Naive thymus-derived CD4-positive, alpha-beta T cell (primary cell): Measurements from ENCODE around the gene GDPD5. TPM values are rescaled to one million over a fixed set of nuclear protein-coding genes. Genes with fewer than 3 reads are reported as not detected.

ENCODE experiments used
- ATAC-seq: fragments of 150-1000 bp; cut with Tn5 transposase; 2 replicates; pipeline ENCODE4 v1.10.0; 2021; ENCODE audit warnings: mild to moderate bottlenecking, moderate library complexity
- CTCF ChIA-PET: fragments of 350-600 bp; sonication (Branson Sonifier 250); formaldehyde crosslinking; loops from one replicate; lab custom pipeline; 2021; ENCODE audit warnings: antibody characterized with exemption; lab: Charles Lee
- POLR2A ChIA-PET: fragments of 350-600 bp; sonication (Branson Sonifier 250); formaldehyde crosslinking; loops from one replicate; lab custom pipeline; 2021; ENCODE audit warnings: antibody characterized with exemption, inconsistent platforms; lab: Charles Lee
- DNase-seq, 9 donors: peaks; one replicate each; pipeline versions ENCODE4 v3.0.0 to v3.0.0-alpha.2; 2020 to 2022; ENCODE audit warnings: mixed read lengths in 1 of 9
- H3K27ac ChIP-seq: one replicate; pipeline ENCODE4 v1.7.0; 2013; ENCODE audit warnings: mild to moderate bottlenecking, low read depth, low read length, moderate library complexity
- H3K27me3 ChIP-seq, 2 donors: one replicate each; pipeline ENCODE4 v1.7.0; 2013; ENCODE audit warnings: low read length in 2 of 2, mild to moderate bottlenecking in 2 of 2, moderate library complexity in 2 of 2; ENCODE audit not compliant: control insufficient read depth in 2 of 2, insufficient read depth in 2 of 2
- H3K36me3 ChIP-seq, 3 experiments: 1 replicate in 2 of 3; 2 replicates in 1 of 3; pipeline ENCODE4 v1.7.0; 2013; ENCODE audit warnings: low read length in 3 of 3, mild to moderate bottlenecking in 3 of 3, moderate library complexity in 1 of 3; ENCODE audit not compliant: insufficient read depth in 3 of 3, control insufficient read depth in 2 of 3
- H3K4me1 ChIP-seq, 2 donors: one replicate each; pipeline ENCODE4 v1.7.0; 2013; ENCODE audit warnings: low read length in 2 of 2, mild to moderate bottlenecking in 2 of 2, moderate library complexity in 1 of 2; ENCODE audit not compliant: control insufficient read depth in 2 of 2, insufficient read depth in 2 of 2
- H3K4me3 ChIP-seq: 2 replicates; pipeline ENCODE4 v1.7.0; 2013; ENCODE audit warnings: mild to moderate bottlenecking, low read length
- H3K9me3 ChIP-seq, 3 experiments: 1 replicate in 2 of 3; 2 replicates in 1 of 3; pipeline ENCODE4 v1.7.0; 2013; ENCODE audit warnings: low read length in 3 of 3; ENCODE audit not compliant: control insufficient read depth in 2 of 3
- H3K27ac Mint-ChIP-seq, 9 donors: one replicate each; pipeline ENCODE4 v1.8.0; 2020 to 2022; ENCODE audit warnings: mixed read lengths in 9 of 9, mild to moderate bottlenecking in 8 of 9, moderate library complexity in 5 of 9, inconsistent platforms in 2 of 9
- H3K27me3 Mint-ChIP-seq, 5 donors: one replicate each; pipeline ENCODE4 v1.8.0; 2021 to 2022; ENCODE audit warnings: mixed read lengths in 5 of 5, mild to moderate bottlenecking in 1 of 5
- H3K36me3 Mint-ChIP-seq, 5 donors: one replicate each; pipeline ENCODE4 v1.8.0; 2020 to 2022; ENCODE audit warnings: mixed read lengths in 5 of 5, mild to moderate bottlenecking in 3 of 5, inconsistent platforms in 1 of 5
- H3K4me1 Mint-ChIP-seq, 7 donors: one replicate each; pipeline ENCODE4 v1.8.0; 2020 to 2022; ENCODE audit warnings: mixed read lengths in 7 of 7, mild to moderate bottlenecking in 3 of 7, inconsistent platforms in 1 of 7
- H3K4me3 Mint-ChIP-seq, 10 donors: one replicate each; pipeline ENCODE4 v1.8.0; 2020 to 2022; ENCODE audit warnings: mild to moderate bottlenecking in 10 of 10, mixed read lengths in 10 of 10, moderate library complexity in 6 of 10, inconsistent platforms in 2 of 10
- H3K9me3 Mint-ChIP-seq, 11 donors: one replicate each; pipeline ENCODE4 v1.8.0; 2020 to 2022; ENCODE audit warnings: mixed read lengths in 11 of 11, mild to moderate bottlenecking in 4 of 11, inconsistent platforms in 1 of 11, moderate library complexity in 1 of 11
- intact Hi-C, 2 donors: fragments of 100-400 bp; cut with micrococcal nuclease; formaldehyde crosslinking; loops; one replicate each; pipeline ENCODE4 v1.15.1; 2023
- polyA plus RNA-seq, 2 donors: library from polyadenylated mRNA; unstranded; fragments of 300-500 nt; fragmentation: Illumina TruSeq; gene quantifications; one replicate each; pipeline ENCODE4 v1.2.3, GENCODE V29; 2021
- total RNA-seq, 6 experiments: library from RNA in 5 of 6; stranded (reverse) in 5 of 6; gene quantifications; 1 replicate in 5 of 6; 2 replicates in 1 of 6; pipeline ENCODE4 v1.2.3 and lab custom pipeline; 2021 to 2026

GDPD5 gene
- total and polyA plus RNA-seq, 7 experiments from 2014 or later, result 3.9 to 50.3 (median 21.1) TPM

- H3K36me3 ChIP-seq, result no peaks in the 10 kb centered on the region
- ATAC-seq (no peak), DNase-seq (no peak)
- intact Hi-C loops, result loop anchor here (1.0 kb wide), 3 partner anchors 30 to 159 kb away; no protein-coding TSS in a partner anchor
- peaks cover 0 to 7% (median 0%) of the 10 kb centered on the region in 7 donors for H3K4me1 Mint-ChIP-seq
- H3K36me3 Mint-ChIP-seq, result no peaks in the 10 kb centered on the region
- peaks cover 0 to 3% (median 0%) of the 10 kb centered on the region in 11 donors for H3K9me3 Mint-ChIP-seq
- no peak overlapping the region for H3K4me3 ChIP-seq
- CTCF ChIA-PET, result no interaction called here
- H3K4me3 Mint-ChIP-seq, result no peak overlapping the region
- POLR2A ChIA-PET, result no interaction called here
- H3K27ac Mint-ChIP-seq, result no peak overlapping the region
- peaks cover 0 to 4% (median 3%) of the 10 kb centered on the region in 5 donors for H3K27me3 Mint-ChIP-seq
- H3K27me3 ChIP-seq, result no peaks in the 10 kb centered on the region
- H3K27ac ChIP-seq, result no peak overlapping the region
- H3K9me3 ChIP-seq, result no peaks in the 10 kb centered on the region
- H3K4me1 ChIP-seq, result no peaks in the 10 kb centered on the region
These were observed 21.4 kb upstream of the GDPD5 start for GRCh38 chr11:75547177-75547576.

GRCh38 chr11:75543806-75544205 lies 18.1 kb upstream of the GDPD5 start:
- Histone ChIP-seq H3K27me3 (no peaks in the 10 kb centered on the region), H3K9me3 (no peaks in the 10 kb centered on the region), H3K4me1 (no peaks in the 10 kb centered on the region), H3K27ac (no peak overlapping the region), H3K4me3 (no peak overlapping the region), H3K36me3 (no peaks in the 10 kb centered on the region)
- intact Hi-C loops, result no loop called here
- Mint-ChIP-seq H3K4me1 (peaks cover 0 to 7% (median 0%) of the 10 kb centered on the region in 7 donors), H3K27me3 (peaks cover 0 to 4% (median 3%) of the 10 kb centered on the region in 5 donors), H3K4me3 (no peak overlapping the region), H3K36me3 (no peaks in the 10 kb centered on the region), H3K9me3 (peaks cover 0 to 2% (median 0%) of the 10 kb centered on the region in 11 donors), H3K27ac (no peak overlapping the region)
- ChIA-PET POLR2A (interaction anchor here (1.6 kb wide), 1 partner anchor 17 kb away, joined by 3 read pairs; no protein-coding TSS in a partner anchor), CTCF (no interaction called here)
- ATAC-seq (no peak), DNase-seq (no peak)

GRCh38 chr11:75542088-75542438 lies 16.3 kb upstream of the GDPD5 start:
- Histone ChIP-seq H3K9me3 (no peaks in the 10 kb centered on the region), H3K4me3 (no peak overlapping the region), H3K36me3 (no peaks in the 10 kb centered on the region), H3K27ac (no peak overlapping the region), H3K4me1 (peaks cover 0 to 6% of the 10 kb centered on the region in 2 donors), H3K27me3 (no peaks in the 10 kb centered on the region)
- intact Hi-C loops, result no loop called here
- POLR2A ChIA-PET, result no interaction called here
- CTCF ChIA-PET, result no interaction called here
- Mint-ChIP-seq H3K4me1 (peaks cover 0 to 17% (median 0%) of the 10 kb centered on the region in 7 donors), H3K9me3 (no peaks in the 10 kb centered on the region), H3K27ac (peak overlapping the region in 1 of 9 donors; percentile 55), H3K36me3 (no peaks in the 10 kb centered on the region), H3K27me3 (peaks cover 0 to 6% (median 3%) of the 10 kb centered on the region in 5 donors), H3K4me3 (no peak overlapping the region)
- ATAC-seq (no peak), DNase-seq (no peak)

- ATAC-seq (no peak), DNase-seq (no peak)
- intact Hi-C loops, result no loop called here
- ChIA-PET CTCF (interaction anchor here (0.6 to 0.7 kb wide), 2 partner anchors 763 to 1916 kb away, joined by 3 to 7 read pairs; no protein-coding TSS in a partner anchor), POLR2A (no interaction called here)
- H3K27ac ChIP-seq, result no peak overlapping the region
- peaks cover 0 to 11% of the 10 kb centered on the region in 2 donors for H3K4me1 ChIP-seq
- H3K4me3 Mint-ChIP-seq, result no peak overlapping the region
- H3K36me3 ChIP-seq, result no peaks in the 10 kb centered on the region
- no peaks in the 10 kb centered on the region for H3K27me3 ChIP-seq
- H3K27ac Mint-ChIP-seq, result no peak overlapping the region
- H3K36me3 Mint-ChIP-seq, result no peaks in the 10 kb centered on the region
- peaks cover 0 to 23% (median 0%) of the 10 kb centered on the region in 7 donors for H3K4me1 Mint-ChIP-seq
- H3K27me3 Mint-ChIP-seq, result peaks cover 0 to 6% (median 3%) of the 10 kb centered on the region in 5 donors
- H3K9me3 Mint-ChIP-seq, result no peaks in the 10 kb centered on the region
- H3K9me3 ChIP-seq, result no peaks in the 10 kb centered on the region
- H3K4me3 ChIP-seq, result no peak overlapping the region
These were observed 15.7 kb upstream of the GDPD5 start for GRCh38 chr11:75541193-75542087.

GRCh38 chr11:75539459-75540334 lies 14.0 kb upstream of the GDPD5 start:
- ChIA-PET CTCF (interaction anchor here (1.2 kb wide), 1 partner anchor 10 kb away, joined by 3 read pairs; no protein-coding TSS in a partner anchor), POLR2A (no interaction called here)
- Mint-ChIP-seq H3K36me3 (no peaks in the 10 kb centered on the region), H3K4me1 (peaks cover 0 to 36% (median 2%) of the 10 kb centered on the region in 7 donors), H3K9me3 (no peaks in the 10 kb centered on the region), H3K4me3 (no peak overlapping the region), H3K27ac (peak overlapping the region in 1 of 9 donors; percentile 36), H3K27me3 (peaks cover 0 to 6% (median 0%) of the 10 kb centered on the region in 5 donors)
- ATAC-seq (no peak), DNase-seq (no peak)
- intact Hi-C loops, result no loop called here
- no peak overlapping the region for H3K27ac ChIP-seq
- no peak overlapping the region for H3K4me3 ChIP-seq
- H3K4me1 ChIP-seq, result peaks cover 0 to 11% of the 10 kb centered on the region in 2 donors
- H3K27me3 ChIP-seq, result no peaks in the 10 kb centered on the region
- H3K36me3 ChIP-seq, result no peaks in the 10 kb centered on the region
- no peaks in the 10 kb centered on the region for H3K9me3 ChIP-seq

- H3K27ac Mint-ChIP-seq, result peak overlapping the region in 3 of 9 donors; percentile 18 to 68 (median 49)
- peaks cover 0 to 46% (median 10%) of the 10 kb centered on the region in 7 donors for H3K4me1 Mint-ChIP-seq
- H3K9me3 Mint-ChIP-seq, result no peaks in the 10 kb centered on the region
- no peak for ATAC-seq
- Histone ChIP-seq H3K36me3 (no peaks in the 10 kb centered on the region), H3K9me3 (no peaks in the 10 kb centered on the region), H3K27ac (no peak overlapping the region), H3K27me3 (no peaks in the 10 kb centered on the region), H3K4me1 (peaks cover 0 to 11% of the 10 kb centered on the region in 2 donors), H3K4me3 (no peak overlapping the region)
- DNase-seq, result no peak
- intact Hi-C loops, result no loop called here
- peak overlapping the region in 1 of 10 donors; percentile 12 for H3K4me3 Mint-ChIP-seq
- no peaks in the 10 kb centered on the region for H3K36me3 Mint-ChIP-seq
- peaks cover 0 to 6% (median 0%) of the 10 kb centered on the region in 5 donors for H3K27me3 Mint-ChIP-seq
- ChIA-PET POLR2A (no interaction called here), CTCF (interaction anchor here (1.2 kb wide), 1 partner anchor 11 kb away, joined by 3 read pairs; no protein-coding TSS in a partner anchor)
These were observed 12.6 kb upstream of the GDPD5 start for GRCh38 chr11:75538150-75538942.
